CD4-positive, alpha-beta T cell treated with Interleukin-17A for 4 hours (primary cell): Measurements from ENCODE around the gene COL13A1.

Source experiments
- DNase-seq: peaks from one replicate; pipeline ENCODE4 v3.0.0-alpha.2; 2020; ENCODE audit warnings: mixed read lengths

The COL13A1 gene

DNA sequence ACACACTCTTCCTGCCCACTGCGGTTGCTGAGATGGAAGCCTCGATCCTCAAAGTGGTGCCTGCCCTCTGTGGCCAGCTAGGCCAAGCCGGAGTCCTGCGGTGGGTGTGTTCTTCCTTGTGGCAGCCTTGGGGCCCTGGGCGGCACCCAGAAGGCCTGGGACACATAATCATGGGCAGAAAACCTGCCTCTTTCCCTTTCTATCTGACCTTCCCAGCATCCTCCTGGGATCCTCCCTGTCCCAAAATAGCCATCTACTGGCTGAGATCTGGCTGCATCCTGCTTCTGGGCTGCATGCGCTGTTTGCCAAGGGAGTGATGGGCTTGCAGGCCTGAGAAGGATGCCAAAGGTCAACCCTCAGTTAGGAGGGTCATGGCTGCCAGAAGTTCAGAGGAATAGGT, 23.9 kb downstream of the COL13A1 start:
- no peak for DNase-seq

DNA sequence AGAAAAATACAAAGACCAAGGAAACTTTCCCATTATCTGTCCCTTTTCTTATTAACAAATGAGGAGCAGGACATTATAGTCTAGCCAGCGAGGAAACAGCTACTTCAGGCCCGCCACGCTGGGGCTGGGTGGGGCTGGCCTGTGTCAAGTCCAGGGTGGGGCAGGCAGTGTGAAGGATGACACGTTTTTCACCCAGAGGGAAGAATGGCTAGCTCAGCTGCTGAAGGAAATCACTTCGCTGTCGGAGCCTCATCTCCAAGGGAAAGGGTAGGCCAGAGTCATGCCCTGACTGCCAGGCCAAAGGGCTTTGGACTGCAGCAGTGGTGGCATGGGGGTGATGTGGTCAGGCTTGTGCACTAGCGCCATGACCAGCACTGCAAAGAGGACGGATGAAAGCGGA, 24.4 kb downstream of the COL13A1 start:
- no peak for DNase-seq

DNA sequence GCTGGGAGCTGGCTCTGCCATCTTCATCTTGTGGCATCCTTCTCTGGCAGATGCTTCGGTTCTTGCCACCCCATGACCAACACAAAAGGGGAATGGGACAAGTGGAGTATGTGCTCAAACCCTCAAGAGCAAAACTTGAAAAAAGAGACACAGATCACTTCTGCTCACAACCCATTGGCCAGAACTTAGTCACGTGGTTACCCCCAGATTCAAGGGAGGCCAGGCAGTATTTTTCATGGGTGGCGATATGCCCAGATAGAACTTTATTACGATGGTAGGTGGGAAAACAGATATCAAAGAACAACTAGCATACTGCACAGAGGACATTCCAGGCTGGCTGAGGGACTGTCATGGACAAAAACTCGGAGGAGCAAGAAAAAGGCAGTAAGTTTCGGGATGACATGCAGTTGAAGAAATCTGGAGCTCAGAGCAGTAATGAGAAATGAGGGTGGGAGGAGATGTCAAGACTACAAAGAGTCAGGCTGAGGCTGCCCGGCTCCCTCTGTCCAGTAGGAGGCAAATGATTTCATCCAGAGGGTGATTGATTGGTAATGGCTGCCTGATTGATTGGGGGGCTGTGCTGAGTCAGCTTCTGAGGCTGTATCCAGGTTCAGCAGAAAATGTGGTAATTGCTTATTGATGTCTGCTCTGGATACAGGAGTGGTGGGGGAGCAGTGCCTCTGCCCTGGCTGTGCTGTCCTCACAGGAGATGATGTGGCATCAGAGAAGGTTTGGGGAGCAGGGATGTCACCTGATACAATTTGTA, 25.3 kb downstream of the COL13A1 start:
- no peak for DNase-seq

DNA sequence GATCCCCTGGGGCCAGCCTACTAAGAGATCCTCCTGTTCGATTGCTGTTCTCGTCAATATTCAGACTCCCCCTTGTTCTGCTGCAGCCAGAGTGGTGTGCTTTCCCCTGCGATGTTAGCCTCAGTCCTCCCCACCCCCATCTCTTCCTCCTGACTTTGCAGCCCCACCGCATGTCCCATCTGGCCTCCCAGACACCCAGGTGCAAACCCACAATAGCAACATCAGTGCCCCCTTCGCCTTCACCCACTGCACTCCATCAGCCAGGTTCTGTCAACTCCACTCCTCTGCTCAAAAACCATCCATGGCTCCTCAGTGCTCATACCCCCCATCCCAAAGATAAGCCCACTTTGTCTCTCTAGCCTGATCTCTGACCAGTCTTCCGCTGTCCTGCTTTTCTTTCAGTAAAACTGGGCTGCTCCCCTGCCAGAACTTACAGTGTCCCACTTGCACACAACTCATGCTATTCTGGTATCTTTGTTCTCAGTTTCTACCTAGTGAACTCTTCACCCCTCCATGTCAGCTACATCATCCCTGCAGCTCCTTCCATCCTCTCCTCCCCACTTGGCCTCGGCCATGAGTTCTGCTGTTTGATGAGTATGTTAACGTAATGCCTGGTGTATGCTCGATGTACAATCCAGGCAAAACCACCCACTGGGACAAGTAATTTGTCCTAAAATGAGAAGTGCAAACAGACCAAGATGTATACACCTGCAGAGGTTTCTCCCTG, 26.6 kb downstream of the COL13A1 start:
- DNase-seq, result no peak

DNA sequence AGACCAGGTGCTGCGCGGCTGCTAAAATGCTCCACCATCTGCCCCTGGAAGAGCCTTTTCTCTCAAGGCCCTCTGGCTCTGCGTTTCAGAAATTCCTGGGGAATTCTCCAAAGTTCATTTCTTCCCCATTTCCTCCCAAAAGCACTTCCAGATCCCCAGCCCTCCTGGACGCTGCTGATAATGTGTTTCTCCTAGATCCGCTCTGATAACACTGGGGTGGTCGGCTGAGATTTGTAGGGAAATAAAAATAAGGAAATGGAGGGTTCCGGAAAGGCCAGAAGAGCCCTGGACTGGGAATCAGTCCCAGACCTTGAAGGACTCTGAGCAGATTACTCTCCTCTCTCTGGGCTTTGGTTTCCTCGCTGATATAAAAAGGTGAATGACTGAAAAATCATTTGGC, 28.1 kb downstream of the COL13A1 start:
- no peak for DNase-seq

DNA sequence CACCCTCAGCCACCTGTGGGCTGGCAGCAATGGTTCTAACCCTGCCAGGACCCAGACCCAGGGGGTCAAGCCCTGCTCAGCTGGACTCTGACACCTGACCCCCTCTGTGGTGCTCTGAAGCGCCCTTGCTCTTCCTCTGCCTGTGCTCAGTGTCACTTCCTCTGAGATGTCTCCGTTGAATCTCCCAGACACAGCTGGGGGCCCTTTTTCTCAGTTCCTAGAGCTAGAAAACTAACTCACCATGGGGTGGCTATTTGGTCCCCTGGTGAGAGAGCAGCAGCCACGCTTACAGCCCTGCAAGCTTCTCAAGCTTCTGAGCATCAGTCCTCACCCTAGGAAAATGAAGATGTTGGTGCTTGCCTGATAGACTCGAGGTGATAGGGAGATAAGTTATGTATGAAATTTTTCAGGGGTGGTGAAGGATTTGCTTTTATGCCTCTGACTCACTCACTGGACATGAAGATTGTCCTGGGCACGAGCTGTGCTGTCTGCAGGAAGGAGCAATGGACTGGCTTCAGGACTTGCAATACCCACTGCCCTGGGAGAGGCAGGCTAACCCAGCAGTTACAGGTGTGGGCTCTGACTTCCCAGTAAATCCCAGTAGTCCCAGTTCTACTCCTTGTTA, 29.6 kb downstream of the COL13A1 start:
- DNase-seq, result no peak

DNA sequence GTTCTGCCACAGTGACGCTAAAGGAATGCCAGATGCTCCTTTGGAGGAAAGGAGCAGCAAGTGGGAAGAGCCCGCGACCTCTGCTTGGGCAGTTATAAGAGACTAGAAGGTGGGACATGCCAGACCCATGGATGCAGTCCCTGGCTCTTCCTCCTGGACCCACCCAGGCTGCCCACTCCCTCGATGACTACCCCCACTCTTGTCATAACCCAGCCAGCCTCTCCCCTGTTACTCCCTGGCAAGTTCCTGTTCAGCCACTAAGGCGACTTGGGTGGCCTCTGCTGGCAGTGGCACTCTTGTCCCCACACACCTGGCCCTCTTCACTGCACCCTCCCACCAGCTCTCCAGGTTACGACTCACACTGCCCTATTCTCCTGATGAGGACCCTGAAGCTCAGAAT, 33.5 kb downstream of the COL13A1 start:
- no peak for DNase-seq

DNA sequence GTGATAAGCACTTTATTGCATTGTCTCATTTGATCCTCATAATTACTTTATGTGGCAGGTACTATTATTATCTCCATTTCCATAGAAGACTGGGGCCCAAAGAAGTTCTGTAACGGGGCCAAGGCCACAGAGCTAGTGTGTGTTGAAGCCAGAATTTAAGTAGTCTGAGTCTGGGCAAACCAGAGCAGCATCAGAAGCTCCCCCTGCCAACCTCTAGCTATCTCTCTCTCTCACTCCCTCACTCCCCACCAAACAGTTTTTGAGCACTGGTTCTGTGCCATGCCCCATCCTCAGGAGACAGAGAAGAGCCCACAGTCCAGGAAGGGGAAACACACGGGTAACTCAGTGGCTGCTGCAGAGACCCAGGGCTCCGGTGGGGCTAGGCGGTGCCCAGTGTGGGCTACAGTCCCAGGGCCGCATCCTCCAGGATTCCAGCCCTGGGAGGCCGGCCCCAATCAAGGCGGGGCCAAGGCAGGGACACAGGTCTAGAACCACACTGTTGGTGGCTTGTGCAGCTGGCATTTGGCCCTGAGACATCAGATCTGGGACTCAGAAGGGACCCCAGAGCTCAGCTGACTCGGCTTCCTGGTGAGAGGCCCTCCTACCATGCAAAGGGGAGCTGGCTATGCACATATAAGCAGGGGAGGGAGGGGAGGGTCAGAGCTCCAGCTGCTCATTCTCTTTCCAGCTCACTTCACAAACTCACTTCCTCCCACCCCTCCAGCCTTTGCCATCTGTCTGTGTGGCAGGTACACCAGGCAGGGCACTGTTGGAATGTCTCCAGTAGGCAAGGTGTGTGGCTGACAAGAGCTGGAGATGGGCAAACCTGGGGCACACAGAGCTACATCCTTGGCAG, 34.4 kb downstream of the COL13A1 start:
- DNase-seq, result no peak

DNA sequence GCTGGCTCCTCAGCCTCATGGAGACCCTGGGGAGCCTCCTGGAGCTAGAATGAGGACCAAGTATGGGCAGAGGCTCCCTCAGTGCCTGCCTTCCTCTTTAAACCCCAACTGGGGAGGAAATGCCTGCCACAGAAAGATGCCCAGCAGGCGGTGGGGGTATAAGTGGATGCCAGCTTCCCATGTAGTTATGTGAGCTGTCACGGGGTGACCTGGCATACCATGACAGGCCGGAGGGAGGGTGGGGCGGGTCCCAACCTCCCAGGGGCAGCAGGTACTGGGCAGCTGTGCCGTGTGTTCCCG, 35.0 kb downstream of the COL13A1 start:
- no peak for DNase-seq

DNA sequence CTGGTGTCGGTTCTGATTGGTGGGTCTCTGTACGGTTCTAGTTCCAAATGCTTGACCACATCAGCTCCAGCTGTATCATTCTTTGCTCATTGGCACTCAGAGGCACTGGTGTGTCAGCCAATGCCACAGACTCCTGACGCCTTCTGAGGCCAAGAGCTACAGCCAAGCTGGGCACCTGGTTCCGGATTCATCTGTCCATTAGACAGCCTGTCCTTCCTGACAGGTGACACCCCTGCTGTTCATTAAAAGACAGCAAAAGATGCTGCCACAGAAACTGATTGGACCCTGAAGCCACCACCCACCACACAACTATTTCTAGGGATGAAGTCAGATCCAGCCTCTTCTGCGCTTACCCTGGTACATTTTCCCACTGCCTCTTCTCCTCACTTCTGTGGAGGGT, 35.6 kb downstream of the COL13A1 start:
- DNase-seq, result no peak

DNA sequence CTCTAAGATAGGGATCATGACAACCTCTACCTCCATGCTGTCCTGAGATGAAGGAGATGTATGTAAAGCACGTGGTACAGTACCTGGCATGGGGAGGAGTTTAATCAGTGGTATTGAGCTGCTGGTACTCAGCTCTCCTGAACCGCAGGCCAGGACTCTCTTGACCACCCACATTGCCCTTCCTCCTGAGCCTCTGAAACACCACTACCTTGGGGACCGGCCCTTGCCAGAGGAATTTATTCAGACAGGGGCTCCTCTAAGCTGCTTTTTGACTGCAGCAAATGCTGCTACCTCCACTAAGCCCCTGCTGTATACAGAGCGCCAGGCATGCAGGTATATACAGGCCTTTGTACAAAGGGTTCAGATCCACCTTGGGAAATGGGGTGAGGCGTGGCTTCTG, 36.7 kb downstream of the COL13A1 start:
- no peak for DNase-seq

DNA sequence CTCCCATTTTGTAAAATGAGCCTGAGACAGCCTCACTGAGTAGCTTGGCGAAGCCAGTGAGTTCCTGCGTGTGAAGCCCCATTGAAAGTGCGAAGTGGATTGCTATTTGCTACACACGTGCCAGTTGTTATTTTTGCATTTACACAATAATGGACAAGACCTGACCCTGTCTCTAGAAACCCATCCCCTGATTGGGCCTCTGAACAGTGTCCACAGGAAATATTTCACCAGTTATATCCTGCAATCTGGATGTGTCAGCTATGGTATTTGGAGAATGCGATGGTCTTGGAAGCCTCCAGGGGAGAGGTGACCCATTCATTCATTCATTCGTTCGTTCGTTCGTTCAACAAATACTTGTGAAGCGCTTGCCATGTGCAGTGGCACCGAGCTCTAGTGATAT, 37.1 kb downstream of the COL13A1 start:
- DNase-seq, result no peak

DNA sequence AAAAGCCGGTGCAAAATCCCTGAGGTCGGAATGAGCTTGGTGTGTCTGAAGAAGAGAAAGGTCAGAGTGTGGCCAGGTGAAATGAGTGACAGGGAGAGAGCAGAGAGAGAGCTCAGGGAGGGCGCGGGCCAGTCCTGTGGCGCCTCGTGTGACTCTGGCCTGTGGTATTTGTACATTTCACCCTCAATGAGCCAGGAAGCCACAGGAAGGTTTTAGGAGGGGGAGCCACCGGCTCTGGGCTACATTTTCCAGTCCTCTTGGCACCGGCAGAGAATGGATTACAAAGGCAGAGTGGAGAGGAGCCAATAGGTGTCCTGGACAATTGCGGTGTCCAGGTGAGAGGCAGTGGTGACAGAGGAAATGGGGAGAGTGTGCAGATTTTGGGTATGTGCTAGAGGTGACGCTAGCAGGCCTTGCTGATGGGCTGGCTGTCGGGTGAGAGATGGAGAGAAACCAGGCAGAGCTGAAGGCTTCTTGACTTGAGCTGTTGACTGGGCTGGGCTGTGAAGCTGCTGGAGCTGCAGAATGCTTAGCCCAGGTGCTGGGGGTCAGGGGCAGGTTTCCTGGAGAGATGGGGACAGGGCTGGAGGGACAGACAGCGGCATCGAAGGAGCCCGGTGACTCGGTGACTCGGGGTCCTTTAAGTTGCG, 38.1 kb downstream of the COL13A1 start:
- DNase-seq, result no peak

DNA sequence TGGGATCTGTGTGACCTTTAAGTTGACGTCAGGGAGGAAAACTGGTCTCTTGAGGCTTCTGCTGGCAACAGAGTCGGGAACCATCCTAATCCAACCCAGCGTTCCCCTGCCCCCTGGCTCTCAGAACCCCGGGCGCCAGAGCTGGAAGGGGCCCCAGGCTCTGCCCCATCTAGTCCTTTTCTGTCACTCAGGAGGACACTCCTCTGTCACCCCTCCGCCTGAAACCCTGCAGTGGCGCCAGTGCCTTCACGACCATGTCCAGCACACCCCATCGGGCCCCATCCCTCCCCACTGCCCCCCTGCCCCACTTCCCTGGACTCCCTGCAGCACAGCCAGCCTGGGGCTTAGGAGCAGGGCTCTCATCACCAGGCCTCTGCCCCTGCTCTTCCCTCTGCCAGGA, 39.1 kb downstream of the COL13A1 start:
- DNase-seq, result no peak

DNA sequence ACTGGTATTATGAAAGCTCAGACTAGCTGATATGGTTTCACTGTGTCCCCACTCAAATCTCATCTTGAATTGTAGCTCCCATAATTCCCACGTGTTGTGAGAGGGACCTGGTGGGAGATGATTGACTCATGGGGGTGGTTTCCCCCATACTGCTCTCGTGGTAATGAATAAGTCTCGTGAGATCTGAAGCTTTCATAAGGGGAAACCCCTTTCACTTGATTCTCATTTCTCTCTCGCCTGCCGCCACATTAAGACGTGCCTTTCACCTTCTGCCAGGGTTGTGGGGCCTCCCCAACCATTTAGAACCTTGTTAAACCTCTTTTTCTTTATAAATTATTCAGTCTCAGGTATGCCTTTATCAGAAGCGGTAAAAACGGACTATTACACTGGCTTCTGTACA, 40.3 kb downstream of the COL13A1 start:
- DNase-seq, result no peak

DNA sequence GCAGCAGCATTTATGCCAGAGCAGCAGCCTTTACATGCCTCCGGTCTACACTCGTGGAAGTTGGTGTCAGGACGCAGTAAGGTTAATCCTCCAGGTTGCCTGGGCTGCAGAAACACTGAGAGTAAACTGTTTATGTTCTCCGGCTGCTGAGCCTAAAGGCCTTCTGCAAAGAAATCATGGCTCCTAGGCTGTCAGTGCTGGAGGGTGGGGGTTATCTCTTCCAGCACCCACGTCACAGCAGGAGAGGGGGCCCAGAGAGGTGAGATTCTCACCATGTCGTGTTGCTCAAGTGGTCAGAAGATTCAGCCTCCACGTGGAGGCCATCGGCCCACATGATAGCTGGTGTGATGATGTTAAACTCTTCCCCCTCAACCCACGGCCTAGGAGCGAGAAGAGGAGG, 41.2 kb downstream of the COL13A1 start:
- no peak for DNase-seq

DNA sequence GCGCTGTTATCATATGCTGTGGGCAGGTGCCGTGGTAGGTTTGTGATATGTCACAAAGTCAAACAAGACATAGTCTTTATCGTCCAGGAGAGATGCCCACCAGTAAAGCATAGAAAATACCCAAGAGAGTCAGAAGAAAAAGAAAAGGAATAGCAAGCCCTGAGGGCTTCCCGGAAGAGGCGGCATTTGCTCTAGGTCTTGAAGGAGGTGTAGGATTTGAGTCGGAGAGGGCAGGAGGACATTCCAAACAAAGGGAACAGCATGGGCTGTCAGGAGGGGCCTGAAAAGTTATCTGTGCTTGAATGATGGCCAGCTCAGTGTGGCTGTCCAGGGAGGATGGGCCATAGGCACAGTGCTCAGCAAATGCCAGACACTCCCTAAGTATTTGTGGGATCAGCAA, 42.2 kb downstream of the COL13A1 start:
- no peak for DNase-seq

DNA sequence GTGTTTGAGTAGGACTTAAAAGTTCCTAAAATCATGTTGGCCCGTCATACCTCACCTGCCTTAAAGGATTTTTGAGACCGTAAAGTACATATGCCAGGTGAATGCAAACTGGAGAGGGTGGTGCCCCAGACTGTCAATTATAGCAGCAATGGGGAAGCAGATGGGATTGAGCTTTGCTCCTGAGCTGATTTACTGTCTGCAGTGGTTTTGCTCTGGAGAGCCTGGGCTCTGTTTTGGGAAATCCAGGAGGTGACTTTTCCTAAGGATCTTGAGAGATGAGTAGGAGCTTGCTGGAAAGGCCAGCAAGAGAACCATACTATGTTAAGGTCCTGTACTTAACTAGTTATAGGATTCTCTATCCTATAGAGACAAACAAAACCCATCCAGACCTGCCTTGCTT, 43.0 kb downstream of the COL13A1 start:
- DNase-seq, result no peak

DNA sequence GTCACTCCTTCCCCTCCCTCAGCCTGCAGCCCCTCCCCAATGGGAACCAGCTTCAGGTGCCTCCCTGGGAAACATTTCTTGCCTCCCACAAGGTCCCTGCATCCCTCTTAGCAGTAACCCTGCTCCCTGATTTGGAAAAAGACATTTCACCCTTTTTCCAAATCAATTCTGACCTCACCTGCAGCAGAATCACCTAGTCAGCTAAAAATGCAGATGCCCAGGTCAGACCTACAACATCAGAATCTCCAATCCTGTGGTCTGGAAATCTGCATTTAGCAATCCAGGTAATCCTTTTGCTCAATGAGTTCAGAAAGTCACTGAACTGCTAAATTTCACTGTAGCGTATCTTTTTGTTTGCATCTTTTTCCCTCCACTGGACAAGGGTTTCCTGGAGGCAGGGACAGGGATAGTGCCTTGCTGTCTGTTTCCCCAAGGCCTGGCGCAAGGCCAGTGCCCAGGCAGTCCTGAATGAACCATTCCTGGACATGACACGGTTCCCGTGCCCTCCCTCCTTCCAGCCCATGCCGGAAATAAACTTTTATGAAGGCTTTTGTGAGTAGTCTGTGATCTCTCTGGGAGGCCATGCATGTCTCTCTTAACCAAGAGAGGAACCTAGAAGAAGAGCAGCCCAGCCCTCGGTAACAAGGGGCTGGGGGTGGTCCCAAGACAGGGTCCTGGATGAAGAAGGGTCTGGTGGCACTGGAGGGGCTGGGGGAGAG, 44.0 kb downstream of the COL13A1 start:
- DNase-seq, result no peak

DNA sequence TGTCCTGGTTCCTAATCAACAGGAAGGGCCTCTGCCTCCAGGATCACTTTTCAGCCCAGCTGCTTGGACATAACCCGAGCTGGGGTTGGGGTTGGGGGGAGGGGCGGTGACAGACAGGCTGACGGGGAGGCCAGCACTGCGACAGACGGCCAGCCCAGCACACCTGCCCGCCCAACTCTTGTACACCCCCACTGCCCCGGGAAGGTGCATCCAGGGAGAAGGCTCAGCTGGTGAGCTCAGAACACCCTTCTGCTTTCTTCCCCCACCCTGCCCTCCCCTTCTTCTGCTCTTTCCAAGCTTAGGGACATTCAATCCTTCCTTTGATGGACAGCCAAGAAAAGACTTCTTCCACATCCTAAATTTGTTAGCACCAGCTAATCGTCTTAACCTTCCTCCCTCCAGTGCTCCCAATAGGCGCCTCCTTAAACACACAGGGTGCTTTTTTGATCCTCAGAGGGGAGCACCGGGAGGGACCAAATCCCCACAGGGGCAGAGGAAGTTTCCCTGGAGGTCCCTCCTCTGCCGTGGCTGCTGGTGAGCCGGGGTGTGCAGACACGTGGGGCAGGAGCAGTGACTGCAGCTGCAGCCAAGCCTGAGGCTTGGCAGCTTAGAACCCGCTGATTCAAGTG, 44.7 kb downstream of the COL13A1 start:
- no peak for DNase-seq

DNA sequence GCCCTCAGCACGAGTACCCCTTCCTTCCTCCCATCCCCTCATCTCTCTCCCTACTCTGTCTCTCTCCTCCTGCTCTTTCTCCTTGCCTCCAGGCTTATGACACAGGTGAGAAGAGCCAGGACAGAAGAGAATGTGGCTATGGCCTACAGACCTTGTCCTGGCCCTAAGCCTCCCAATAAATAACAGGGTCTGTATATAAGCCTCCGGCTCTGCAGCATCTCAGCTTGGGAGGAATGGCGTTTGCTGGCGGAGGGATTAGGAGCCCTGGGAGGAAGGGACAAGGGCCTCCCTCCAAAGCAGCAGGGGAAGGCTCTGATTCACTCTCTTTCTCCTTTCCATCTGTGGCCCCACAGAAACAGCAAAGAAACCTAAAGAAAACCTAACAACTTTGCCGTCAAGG, 45.8 kb downstream of the COL13A1 start:
- DNase-seq, result no peak

DNA sequence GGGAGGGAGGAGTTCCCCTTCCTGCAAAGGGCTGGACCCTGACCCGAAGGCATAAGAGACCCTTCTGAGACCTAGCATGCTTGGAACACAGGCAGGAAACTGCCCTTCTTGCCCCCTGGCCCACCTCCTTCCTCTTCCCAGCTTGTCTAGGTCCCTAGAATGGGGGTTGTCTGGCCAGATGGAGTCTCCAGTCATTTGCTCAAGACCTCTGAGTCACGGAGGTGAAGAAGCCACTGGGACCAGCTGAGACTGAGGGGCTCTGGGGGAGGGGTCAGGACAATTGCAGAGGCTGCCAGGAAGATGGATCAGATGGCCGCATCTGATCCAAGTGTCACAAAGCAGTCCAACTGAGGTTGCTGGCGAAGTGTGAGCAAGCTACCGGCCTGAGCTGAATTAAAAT, 46.2 kb downstream of the COL13A1 start:
- no peak for DNase-seq
